ENCODE data around the gene NPC1. TPM values are rescaled to one million over a fixed set of nuclear protein-coding genes. Genes with fewer than 3 reads are reported as not detected.

NPC1 gene
- total RNA-seq, 1 experiment from 2014 or later = 38.3 TPM

DNA sequence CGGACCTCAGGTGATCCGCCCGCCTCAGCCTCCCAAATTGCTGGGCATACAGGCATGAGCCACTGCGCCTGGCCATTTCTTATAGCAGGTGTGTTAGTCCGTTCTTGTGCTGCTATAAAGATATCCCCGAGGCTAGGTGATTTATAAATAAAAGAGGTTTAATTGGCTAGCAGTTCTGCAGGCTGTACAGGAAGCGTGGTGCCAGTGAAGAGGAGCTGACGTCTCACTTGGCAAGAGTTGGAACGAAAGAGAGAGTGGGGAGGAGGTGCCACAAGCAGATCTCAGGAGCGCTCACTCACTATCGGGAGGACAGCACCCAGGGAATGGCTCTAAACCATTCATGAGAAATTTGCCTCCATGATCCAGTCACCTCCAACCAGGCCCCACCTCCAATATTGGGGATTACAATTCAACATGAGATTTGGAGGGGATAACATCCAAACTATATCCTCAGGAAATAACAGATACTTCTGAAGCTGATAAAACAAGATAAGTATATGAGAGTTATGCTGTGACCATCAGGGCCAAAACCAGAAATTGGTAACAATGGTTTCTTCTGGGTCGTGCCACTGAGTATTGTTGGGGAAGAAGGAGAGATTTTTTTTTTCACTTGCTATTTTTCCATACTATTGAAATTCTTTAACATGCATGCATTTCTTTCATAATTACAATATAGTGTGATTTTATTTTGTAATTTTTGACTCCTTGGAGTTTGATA is 90.4 kb downstream of the NPC1 start:
- CTCF ChIA-PET = interaction anchor here (0.6 to 0.8 kb wide), 2 partner anchors 15 to 605 kb away, joined by 3 read pairs; no protein-coding TSS in a partner anchor
- Mint-ChIP-seq H3K36me3 (no peaks in the 10 kb centered on the region), H3K4me1 (no peaks in the 10 kb centered on the region)

GRCh38 chr18:23494992-23495391 is 91.3 kb downstream of the NPC1 start:
- H3K27me3 Mint-ChIP-seq (ENCODE audit: low read depth) = no peaks in the 10 kb centered on the region
- DNase-seq (ENCODE audit: low spot score) (no peak), ATAC-seq (no peak)
- ChIA-PET POLR2A (no interaction called here), CTCF (interaction anchor here (1.2 kb wide), 1 partner anchor 10 kb away, joined by 7 read pairs; no protein-coding TSS in a partner anchor)
- TF ChIP-seq ATF3 (CRISPR knock-in tag; conservative IDR thresholded peaks at IDR 0.05) = no peak
- no peak overlapping the region for H3K27ac Mint-ChIP-seq
- peaks cover 12% of the 10 kb centered on the region for H3K9me3 Mint-ChIP-seq
- H3K36me3 Mint-ChIP-seq = no peaks in the 10 kb centered on the region
- H3K4me1 Mint-ChIP-seq = no peaks in the 10 kb centered on the region
- no peak overlapping the region for H3K4me3 Mint-ChIP-seq

More for the DNA sequence above, 90.4 kb downstream of the NPC1 start:
- POLR2A ChIA-PET = no interaction called here
- no peak for ATAC-seq
- DNase-seq (ENCODE audit: low spot score) = no peak
- Mint-ChIP-seq H3K27ac (no peak overlapping the region), H3K4me3 (no peak overlapping the region), H3K9me3 (peaks cover 4% of the 10 kb centered on the region), H3K27me3 (ENCODE audit: low read depth) (peaks cover 3% of the 10 kb centered on the region; the same call in 1 of the 2 replicates)
- TF ChIP-seq ZNF416 (CRISPR knock-in tag; IDR thresholded peaks at IDR 0.05) (no peak), MLX (CRISPR knock-in tag; IDR thresholded peaks at IDR 0.05) (no peak), ATF2 (CRISPR knock-in tag; IDR thresholded peaks at IDR 0.05; ENCODE audit: borderline replicate concordance, low read depth) (no peak), NR3C1 (CRISPR knock-in tag; conservative IDR thresholded peaks at IDR 0.05; ENCODE audit: low read depth) (no peak), GTF2I (CRISPR knock-in tag; conservative IDR thresholded peaks at IDR 0.05) (no peak), ETV6 (CRISPR knock-in tag; IDR thresholded peaks at IDR 0.05) (no peak), RELA (CRISPR knock-in tag; IDR thresholded peaks at IDR 0.05; ENCODE audit: borderline replicate concordance) (no peak)

- H3K27me3 Mint-ChIP-seq (ENCODE audit: low read depth) = no peaks in the 10 kb centered on the region
- H3K4me3 Mint-ChIP-seq = no peak overlapping the region
- DNase-seq (ENCODE audit: low spot score) = no peak
- H3K27ac Mint-ChIP-seq = no peak overlapping the region
- CTCF ChIA-PET = interaction anchor here (1.2 kb wide), 2 partner anchors 8 to 9 kb away, joined by 4 to 7 read pairs; partner anchors contain the start of gene RMC1
- peaks cover 12% of the 10 kb centered on the region for H3K9me3 Mint-ChIP-seq
- POLR2A ChIA-PET = no interaction called here
- no peaks in the 10 kb centered on the region for H3K4me1 Mint-ChIP-seq
- no peaks in the 10 kb centered on the region for H3K36me3 Mint-ChIP-seq
- ATAC-seq = no peak
- TF ChIP-seq EMX1 (CRISPR knock-in tag; IDR thresholded peaks at IDR 0.05) = no peak
- TF ChIP-seq ATF3 (CRISPR knock-in tag; conservative IDR thresholded peaks at IDR 0.05) = no peak
- no peak for TF ChIP-seq ZNF317 (CRISPR knock-in tag; IDR thresholded peaks at IDR 0.05; ENCODE audit: borderline replicate concordance, low read depth)
- TF ChIP-seq NR3C1 (CRISPR knock-in tag; conservative IDR thresholded peaks at IDR 0.05; ENCODE audit: low read depth) = no peak
- no peak for TF ChIP-seq ATF1 (CRISPR knock-in tag; IDR thresholded peaks at IDR 0.05)
- TF ChIP-seq, protein P1, sequence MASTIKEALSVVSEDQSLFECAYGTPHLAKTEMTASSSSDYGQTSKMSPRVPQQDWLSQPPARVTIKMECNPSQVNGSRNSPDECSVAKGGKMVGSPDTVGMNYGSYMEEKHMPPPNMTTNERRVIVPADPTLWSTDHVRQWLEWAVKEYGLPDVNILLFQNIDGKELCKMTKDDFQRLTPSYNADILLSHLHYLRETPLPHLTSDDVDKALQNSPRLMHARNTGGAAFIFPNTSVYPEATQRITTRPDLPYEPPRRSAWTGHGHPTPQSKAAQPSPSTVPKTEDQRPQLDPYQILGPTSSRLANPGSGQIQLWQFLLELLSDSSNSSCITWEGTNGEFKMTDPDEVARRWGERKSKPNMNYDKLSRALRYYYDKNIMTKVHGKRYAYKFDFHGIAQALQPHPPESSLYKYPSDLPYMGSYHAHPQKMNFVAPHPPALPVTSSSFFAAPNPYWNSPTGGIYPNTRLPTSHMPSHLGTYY (CRISPR knock-in tag; IDR thresholded peaks at IDR 0.05) = no peak
- TF ChIP-seq HMGA2 (CRISPR knock-in tag; IDR thresholded peaks at IDR 0.05) = no peak
- TF ChIP-seq, protein P2, sequence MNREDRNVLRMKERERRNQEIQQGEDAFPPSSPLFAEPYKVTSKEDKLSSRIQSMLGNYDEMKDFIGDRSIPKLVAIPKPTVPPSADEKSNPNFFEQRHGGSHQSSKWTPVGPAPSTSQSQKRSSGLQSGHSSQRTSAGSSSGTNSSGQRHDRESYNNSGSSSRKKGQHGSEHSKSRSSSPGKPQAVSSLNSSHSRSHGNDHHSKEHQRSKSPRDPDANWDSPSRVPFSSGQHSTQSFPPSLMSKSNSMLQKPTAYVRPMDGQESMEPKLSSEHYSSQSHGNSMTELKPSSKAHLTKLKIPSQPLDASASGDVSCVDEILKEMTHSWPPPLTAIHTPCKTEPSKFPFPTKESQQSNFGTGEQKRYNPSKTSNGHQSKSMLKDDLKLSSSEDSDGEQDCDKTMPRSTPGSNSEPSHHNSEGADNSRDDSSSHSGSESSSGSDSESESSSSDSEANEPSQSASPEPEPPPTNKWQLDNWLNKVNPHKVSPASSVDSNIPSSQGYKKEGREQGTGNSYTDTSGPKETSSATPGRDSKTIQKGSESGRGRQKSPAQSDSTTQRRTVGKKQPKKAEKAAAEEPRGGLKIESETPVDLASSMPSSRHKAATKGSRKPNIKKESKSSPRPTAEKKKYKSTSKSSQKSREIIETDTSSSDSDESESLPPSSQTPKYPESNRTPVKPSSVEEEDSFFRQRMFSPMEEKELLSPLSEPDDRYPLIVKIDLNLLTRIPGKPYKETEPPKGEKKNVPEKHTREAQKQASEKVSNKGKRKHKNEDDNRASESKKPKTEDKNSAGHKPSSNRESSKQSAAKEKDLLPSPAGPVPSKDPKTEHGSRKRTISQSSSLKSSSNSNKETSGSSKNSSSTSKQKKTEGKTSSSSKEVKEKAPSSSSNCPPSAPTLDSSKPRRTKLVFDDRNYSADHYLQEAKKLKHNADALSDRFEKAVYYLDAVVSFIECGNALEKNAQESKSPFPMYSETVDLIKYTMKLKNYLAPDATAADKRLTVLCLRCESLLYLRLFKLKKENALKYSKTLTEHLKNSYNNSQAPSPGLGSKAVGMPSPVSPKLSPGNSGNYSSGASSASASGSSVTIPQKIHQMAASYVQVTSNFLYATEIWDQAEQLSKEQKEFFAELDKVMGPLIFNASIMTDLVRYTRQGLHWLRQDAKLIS (CRISPR knock-in tag; IDR thresholded peaks at IDR 0.05; ENCODE audit: borderline replicate concordance) = no peak
- no peak for TF ChIP-seq CREM (CRISPR knock-in tag; IDR thresholded peaks at IDR 0.05)
- TF ChIP-seq GRHL2 (CRISPR knock-in tag; IDR thresholded peaks at IDR 0.05; ENCODE audit: insufficient replicate concordance, severe bottlenecking) = no peak
- TF ChIP-seq ZNF219 (CRISPR knock-in tag; IDR thresholded peaks at IDR 0.05; ENCODE audit: borderline replicate concordance) = no peak
- TF ChIP-seq, protein P3, sequence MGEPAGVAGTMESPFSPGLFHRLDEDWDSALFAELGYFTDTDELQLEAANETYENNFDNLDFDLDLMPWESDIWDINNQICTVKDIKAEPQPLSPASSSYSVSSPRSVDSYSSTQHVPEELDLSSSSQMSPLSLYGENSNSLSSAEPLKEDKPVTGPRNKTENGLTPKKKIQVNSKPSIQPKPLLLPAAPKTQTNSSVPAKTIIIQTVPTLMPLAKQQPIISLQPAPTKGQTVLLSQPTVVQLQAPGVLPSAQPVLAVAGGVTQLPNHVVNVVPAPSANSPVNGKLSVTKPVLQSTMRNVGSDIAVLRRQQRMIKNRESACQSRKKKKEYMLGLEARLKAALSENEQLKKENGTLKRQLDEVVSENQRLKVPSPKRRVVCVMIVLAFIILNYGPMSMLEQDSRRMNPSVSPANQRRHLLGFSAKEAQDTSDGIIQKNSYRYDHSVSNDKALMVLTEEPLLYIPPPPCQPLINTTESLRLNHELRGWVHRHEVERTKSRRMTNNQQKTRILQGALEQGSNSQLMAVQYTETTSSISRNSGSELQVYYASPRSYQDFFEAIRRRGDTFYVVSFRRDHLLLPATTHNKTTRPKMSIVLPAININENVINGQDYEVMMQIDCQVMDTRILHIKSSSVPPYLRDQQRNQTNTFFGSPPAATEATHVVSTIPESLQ (CRISPR knock-in tag; IDR thresholded peaks at IDR 0.05) = no peak
Measured at GRCh38 chr18:23493654-23494053, 92.7 kb downstream of the NPC1 start.
